DND-41 (cell line): Measurements from ENCODE around the gene ATP10A.

ENCODE experiments used
- EZH2 ChIP-seq: IDR thresholded peaks from 3 replicates; pipeline ENCODE4 v1.6.1; 2012; ENCODE audit warnings: borderline replicate concordance, low read depth, mild to moderate bottlenecking, moderate library complexity, low read length, inconsistent platforms; ENCODE audit not compliant: severe bottlenecking
- TF ChIP-seq, protein P1 (sequence below): IDR thresholded peaks from 2 replicates; pipeline ENCODE4 v1.5.1; 2012; ENCODE audit warnings: borderline replicate concordance, low read length, moderate library complexity, mild to moderate bottlenecking; ENCODE audit not compliant: poor library complexity, severe bottlenecking; ENCODE audit errors: extremely low read depth

DNA sequence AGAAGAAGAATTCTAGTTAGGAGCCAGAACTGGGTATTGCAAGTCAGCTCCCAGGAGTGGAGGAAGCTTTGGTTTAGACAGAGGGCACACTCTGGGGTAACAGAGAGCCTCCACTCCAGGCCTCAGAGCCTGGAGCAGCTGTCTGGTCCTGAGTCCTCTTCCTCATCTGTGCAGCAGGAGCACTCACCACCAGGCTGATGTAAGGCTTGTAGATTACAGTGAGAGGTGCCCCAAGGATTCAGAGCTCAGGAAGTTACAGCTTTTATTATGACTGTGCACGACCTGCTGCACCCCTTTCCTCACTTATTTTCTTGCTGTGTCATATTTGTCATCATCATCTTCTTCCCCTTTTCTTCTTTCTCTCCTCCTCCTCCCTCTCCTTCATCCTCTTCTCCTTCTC is 210.4 kb downstream of the ATP10A start:
- TF ChIP-seq, protein P1, sequence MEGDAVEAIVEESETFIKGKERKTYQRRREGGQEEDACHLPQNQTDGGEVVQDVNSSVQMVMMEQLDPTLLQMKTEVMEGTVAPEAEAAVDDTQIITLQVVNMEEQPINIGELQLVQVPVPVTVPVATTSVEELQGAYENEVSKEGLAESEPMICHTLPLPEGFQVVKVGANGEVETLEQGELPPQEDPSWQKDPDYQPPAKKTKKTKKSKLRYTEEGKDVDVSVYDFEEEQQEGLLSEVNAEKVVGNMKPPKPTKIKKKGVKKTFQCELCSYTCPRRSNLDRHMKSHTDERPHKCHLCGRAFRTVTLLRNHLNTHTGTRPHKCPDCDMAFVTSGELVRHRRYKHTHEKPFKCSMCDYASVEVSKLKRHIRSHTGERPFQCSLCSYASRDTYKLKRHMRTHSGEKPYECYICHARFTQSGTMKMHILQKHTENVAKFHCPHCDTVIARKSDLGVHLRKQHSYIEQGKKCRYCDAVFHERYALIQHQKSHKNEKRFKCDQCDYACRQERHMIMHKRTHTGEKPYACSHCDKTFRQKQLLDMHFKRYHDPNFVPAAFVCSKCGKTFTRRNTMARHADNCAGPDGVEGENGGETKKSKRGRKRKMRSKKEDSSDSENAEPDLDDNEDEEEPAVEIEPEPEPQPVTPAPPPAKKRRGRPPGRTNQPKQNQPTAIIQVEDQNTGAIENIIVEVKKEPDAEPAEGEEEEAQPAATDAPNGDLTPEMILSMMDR, result no peak
- TF ChIP-seq EZH2, result no peak
